NOMO-1 treated with dmso at 0.1 percent for 144 hours (cell line): ENCODE results near the gene UBE2L3.
A peak's percentile ranks its signal among the peaks of the same experiment; 100 is the strongest.
"Not testable (repeated sequence)": the region's sequence is repeated elsewhere in the genome, so short reads cannot be mapped to it uniquely, and the experiment has no call there.

Experiments used
- DNase-seq: peaks from one replicate; lab custom pipeline; 2025; ENCODE audit not compliant: unreplicated experiment; lab: John Stamatoyannopoulos, UW

UBE2L3 gene

GRCh38 chr22:21599053-21599893 lies 31.8 kb downstream of the UBE2L3 start:
- no peak for DNase-seq

DNA sequence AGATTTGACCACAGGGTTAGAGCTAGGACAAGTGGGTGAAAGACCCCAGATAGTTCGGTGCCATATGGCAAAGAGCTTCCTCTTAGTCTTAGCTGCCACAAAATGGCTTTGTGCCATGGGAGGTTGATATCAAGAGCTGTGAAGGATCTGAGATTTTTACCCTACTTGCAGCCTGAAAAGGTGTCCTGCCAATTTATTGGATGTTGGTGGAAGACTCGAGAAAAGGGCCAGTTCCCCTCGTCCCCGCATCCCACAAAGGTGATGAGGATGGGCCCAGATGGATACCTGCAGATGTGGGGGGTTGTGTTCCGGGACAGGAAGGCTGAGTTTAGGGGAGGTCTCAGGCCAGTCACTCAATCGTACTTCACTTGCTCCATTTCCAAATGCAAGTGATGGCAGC lies 35.1 kb downstream of the UBE2L3 start:
- no peak for DNase-seq

DNA sequence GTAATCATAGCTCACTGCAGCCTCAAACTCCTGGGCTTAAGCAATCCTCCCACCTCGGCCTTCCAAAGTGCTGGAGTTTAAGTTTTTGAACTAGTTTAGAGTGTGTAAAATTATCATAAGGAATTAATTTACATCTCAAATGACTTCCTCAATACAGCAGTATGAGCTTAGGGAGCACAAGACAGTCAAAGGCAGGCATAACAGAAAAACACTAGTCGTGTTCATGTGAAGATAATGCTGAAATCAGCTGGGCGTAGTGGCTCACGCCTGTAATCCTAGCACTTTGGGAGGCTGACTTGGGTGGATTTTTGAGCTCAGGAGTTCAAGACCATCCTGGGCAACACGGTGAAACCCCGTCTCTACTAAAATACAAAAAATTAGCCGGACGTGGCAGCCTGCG lies 36.5 kb downstream of the UBE2L3 start:
- no peak for DNase-seq

DNA sequence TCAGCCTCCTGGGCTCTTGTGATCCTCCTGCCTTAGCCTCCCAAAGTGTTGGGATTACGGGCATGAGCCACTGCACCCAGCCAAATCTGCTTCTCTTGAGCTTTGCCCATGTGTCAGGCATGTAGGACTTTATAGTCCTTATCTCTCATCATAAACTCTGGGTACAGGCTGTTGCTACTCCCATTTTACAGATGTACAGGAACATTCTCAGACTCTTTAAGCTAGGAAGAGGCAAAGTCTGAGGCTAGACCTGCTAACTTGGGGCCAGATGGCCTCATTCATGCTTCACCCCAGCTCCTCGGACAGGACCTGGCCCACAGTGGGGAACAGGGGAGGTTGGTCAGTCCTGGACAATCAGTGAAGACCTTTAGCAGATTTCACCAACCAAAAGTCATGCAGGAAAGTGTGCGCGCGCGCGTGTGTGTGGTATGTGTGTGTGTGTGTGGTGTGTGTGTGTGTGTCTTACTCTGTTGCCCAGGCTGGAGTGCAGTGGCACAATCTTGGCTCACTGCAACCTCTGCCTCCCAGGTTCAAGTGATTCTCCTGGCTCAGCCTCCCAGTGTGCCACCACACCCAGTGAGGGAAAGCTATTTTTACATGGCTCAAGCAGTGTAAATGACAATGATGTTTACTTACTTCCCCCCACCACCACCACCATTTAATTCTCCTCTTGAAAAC lies 38.5 kb downstream of the UBE2L3 start:
- no peak for DNase-seq

DNA sequence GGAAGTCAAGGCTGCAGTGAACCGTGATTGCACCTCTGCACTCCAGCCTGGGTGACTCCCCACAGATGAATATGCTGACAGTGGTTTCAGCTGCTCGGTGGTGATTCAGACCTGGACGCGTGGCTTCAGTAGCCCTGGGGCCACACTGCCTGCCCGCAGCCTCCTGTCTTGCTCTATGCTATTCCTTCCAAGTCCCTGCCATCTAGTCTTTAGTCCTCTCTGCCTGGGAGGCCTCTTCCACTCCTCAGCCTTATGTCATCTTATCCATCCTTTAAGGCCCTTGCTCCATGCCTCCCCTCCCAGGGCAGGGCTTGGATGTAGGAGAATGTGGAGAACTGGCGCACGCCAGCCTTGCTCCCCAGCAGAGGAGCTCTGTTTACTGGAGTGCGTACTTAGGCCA lies 39.3 kb downstream of the UBE2L3 start:
- DNase-seq: no peak

DNA sequence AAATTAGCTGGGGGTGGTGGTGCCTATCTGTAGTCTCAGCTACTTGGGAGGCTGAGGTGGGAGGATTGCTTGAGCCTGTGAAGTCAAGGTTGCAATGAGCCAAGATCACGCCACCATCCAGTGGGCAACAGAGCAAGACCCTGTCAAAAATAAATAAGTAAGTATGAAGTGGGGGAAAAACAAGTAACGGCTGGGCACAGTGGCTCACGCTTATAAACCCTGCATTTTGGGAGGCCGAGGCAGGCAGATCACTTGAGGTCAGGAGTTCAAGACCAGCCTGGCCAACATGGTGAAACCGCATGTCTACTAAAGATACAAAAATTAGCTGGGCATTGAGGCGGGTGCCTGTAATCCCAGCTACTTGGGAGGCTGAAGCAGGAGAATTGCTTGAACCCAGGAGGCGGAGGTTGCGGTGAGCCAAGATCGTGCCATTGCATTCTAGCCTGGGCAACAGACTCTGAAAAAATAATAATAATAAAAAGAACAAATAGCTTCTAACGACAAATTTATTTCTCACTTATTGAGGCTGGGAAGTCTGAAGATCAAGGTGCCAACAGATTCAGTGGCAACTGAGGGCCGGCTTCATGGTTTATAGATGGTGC lies 42.1 kb downstream of the UBE2L3 start:
- DNase-seq: not testable (repeated sequence)

DNA sequence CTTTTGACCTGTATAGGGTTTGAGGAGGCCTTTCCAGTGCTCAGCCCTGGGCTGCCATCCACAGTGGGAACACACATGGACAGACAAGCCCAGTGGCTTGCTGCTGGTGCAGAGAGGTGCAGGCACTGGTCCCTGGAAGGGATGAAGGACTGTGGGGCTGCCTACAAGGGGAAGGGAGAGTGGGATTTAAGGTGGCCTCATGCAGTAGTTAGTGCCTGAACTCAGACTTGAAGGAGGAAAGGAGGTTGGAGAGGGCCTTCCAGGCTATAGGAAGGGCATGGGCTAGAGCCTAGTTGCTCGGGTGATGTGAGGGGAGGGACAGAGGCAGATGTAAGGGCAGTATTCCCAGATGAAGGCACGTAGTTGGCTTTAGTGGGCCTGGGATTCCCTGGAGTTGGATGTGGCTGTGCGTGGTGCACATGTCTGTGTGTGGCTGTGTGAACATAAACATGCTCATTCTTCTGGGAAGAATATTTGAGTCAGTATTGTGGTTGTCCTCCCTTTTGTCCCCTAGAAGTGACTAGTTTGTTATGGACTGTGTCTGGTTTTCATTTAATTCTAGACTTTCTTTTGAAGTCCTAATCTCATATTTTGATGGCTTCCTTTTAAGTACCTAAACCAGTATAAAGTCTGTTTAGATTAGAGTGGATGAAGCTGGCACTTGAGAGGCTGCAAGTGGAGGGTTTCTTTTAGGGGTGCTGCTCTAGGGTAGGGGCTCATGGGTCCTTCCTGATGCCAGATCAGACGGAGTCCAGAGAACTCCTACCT lies 43.9 kb downstream of the UBE2L3 start:
- DNase-seq: no peak

- DNase-seq: no peak
Measured at GRCh38 chr22:21612858-21613257, 45.3 kb downstream of the UBE2L3 start.

GRCh38 chr22:21613553-21614233 lies 46.2 kb downstream of the UBE2L3 start:
- no peak for DNase-seq

DNA sequence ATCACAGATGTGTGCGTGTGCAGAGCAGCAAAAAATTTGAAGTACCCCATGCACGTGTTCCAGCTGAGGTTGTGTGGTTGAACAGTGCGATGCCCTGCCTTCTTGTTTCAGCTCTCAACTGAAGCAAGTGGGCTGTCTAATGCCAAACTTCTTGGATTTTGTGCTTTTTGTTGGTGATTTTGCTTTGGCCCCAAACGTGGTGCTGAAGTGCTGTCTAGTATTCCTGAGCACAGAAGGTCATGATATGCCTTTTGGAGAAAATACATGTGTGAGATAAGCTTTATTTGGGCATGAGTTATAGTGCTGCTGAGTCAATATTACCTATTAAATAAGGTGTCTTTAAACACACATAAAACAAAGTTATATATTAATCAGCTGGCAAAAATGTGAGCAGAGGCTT lies 48.2 kb downstream of the UBE2L3 start:
- DNase-seq: no peak

DNA sequence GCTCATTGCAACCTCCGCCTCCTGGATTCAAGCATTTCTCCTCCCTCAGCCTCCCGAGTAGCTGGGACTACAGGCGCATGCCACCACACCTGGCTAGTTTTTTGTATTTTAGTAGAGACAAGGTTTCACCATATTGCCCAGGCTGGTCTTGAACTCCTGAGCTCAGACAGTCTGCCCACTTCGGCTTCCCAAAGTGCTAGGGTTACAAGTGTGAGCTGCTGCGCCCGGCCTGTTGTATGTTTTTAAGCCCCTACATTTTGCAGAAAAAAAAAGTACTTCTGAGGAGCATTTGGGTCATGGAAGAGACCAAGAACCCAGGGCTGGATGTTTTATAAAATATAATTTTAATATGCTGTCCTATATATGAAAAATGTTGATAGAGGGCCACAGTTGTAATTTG lies 49.8 kb downstream of the UBE2L3 start:
- DNase-seq: not testable (repeated sequence)

- DNase-seq: no peak
Measured at GRCh38 chr22:21621025-21621424, 53.5 kb downstream of the UBE2L3 start.

GRCh38 chr22:21622011-21622918 lies 54.8 kb downstream of the UBE2L3 start:
- peak; percentile 21 for DNase-seq

DNA sequence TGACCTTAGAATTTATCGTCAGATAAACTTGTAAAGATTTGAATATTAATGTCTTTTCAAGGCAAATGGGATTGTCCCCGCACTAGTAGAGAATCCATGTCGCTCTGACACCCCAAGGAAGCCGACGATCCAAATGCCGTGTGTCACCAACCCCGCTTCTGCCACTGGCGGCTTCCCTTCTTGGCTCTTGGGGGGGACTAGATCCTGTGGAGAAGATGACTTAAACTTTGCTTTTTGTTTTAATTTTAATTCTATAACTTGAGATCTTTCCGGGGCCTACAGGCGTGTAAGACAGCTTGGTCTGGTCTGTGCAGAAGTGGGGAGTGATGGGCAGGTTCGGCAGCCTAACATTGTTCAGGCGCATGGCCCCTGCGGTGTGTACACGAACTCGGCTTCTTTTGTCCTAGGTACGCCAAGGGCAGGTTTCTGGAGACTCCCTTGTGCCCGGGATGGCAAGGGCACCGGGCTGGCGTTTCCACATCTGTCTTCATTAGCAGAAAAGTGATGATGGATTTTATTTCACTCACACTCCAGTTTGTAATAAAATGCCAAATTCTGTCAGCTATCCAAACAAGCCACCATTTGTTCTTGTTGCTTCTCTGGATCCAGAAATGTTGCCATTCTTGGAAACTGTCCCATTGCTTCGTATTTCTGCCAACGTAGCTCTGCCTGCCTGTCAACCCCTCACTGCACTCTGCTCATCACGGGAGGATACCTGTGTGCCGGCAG lies 55.6 kb downstream of the UBE2L3 start:
- no peak for DNase-seq

DNA sequence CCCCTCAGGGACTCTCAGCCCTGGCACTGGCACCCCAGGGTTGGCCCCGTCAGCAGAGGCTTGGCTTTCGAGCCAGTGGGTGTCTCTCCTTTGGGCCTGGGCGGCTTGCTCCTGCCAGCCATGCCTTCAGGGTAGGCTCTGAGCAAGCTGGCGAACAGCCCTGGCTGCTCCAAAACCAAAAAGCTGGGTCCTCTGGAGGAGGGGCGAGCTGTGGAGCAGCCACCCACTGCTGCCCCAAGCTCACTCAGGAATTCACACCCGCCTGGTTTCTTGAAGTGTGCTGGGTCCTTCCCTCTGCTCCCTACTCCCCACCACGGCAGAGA lies 56.1 kb downstream of the UBE2L3 start:
- DNase-seq: no peak

DNA sequence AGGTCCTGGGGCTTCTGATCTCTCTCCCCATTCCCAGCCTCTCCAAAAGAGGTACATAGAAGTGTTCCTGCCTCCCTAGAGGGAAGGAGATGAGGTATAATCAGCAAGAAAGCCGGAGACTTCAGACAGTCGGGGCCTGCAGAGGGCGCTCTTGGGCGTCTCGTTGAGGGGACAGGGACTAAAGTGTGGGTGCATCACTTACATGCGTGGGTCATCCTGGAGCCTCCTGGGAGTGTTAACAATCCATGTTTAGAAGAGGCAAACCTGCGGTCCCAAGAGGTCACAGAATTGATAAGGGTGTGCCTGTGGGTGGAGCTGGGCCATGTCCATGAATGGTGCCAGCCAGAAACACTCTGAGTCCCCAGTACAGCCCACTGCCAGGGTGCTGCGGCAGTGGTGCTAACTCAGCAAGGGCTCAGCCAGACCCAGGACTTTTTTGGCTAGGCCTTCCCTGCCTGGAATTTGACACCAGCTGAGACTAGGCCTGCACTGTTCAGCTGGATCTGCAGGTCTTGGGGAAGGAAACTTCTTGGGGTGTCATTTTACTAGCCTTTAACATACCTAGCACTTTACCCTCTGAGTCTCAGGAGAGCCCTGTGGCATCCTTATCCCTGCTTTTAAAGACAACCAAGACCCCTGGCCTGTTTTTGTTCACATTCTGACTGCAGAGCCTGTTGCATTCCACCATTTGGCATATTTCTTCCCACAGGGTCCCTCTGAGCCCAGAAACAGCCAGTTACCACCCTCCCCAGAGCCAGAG lies 56.8 kb downstream of the UBE2L3 start:
- no peak for DNase-seq

DNA sequence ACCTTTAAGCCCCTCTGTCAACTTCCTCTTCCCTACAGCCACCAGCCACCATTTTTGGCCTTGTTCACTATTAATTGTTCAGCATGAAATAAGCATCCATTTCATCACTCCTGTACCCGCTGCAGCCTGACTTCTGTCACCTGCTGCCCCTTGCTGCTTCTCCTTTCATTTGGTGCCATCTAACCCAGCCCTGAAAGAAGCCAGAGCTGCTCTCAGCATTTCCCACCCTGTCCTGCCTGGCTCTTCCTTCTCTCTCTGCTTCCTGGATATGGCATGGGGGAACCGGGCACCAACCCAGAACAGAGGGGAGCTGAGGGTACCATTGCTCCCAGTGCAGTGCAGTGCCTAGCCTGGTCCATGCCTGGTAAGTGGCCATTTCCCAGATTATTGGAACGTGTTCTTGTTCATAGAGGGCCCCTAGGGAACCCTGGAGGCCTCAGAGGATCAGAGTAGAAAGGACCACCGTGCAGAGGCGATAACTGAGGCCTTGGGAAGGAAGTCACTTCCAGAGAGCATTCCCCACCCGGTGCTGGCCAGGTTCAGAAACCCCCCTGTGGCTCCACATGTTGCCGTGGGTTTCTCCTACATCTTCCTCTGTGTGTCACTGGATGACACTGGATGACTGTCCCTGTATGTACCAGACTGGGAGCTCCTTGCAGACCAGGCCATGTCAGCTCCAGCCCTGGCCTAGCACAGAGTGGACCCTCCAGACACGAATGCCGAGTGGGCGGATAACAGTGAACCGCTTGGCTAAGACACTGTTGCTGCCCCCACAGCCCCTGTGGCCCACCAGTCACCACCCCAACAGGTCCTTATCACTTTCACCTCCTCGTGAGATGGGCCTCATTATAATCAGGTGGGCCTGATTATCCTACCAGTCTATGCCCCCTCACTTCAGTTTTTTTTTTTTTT lies 57.6 kb downstream of the UBE2L3 start:
- DNase-seq: peak; percentile 45
